ENCODE measurements around the gene C10orf120.

The C10orf120 gene

DNA sequence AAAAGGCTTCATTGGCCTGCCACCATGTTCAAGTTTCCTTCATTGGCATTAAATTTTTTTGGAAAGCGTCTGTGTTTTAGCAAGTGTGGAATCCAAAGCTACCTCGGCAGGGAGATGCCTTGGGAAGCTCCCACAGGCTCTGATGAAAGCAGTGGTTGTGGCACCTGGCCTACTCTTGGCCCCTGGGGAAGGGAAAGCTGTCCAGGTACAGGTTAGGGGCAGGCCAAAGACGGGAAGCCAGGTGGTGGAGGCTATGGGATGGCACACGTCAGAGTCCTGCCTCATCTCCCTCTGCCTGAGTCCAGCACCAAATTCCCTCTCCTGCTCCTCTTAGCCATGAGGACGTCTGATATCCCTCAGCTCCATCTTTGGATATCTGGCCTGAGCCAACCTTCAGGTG, 49.7 kb downstream of the C10orf120 start:
- Mint-ChIP-seq H3K36me3 (ENCODE audit: low read depth) (no peaks in the 10 kb centered on the region), H3K9me3 (no peaks in the 10 kb centered on the region), H3K27me3 (ENCODE audit: low read depth, poor library complexity) (peaks cover 38% of the 10 kb centered on the region), H3K27ac (no peak overlapping the region), H3K4me3 (no peak overlapping the region), H3K4me1 (no peaks in the 10 kb centered on the region)
- TF ChIP-seq, protein P1, sequence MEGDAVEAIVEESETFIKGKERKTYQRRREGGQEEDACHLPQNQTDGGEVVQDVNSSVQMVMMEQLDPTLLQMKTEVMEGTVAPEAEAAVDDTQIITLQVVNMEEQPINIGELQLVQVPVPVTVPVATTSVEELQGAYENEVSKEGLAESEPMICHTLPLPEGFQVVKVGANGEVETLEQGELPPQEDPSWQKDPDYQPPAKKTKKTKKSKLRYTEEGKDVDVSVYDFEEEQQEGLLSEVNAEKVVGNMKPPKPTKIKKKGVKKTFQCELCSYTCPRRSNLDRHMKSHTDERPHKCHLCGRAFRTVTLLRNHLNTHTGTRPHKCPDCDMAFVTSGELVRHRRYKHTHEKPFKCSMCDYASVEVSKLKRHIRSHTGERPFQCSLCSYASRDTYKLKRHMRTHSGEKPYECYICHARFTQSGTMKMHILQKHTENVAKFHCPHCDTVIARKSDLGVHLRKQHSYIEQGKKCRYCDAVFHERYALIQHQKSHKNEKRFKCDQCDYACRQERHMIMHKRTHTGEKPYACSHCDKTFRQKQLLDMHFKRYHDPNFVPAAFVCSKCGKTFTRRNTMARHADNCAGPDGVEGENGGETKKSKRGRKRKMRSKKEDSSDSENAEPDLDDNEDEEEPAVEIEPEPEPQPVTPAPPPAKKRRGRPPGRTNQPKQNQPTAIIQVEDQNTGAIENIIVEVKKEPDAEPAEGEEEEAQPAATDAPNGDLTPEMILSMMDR (IDR thresholded peaks at IDR 0.05): no peak
- DNase-seq: no peak

DNA sequence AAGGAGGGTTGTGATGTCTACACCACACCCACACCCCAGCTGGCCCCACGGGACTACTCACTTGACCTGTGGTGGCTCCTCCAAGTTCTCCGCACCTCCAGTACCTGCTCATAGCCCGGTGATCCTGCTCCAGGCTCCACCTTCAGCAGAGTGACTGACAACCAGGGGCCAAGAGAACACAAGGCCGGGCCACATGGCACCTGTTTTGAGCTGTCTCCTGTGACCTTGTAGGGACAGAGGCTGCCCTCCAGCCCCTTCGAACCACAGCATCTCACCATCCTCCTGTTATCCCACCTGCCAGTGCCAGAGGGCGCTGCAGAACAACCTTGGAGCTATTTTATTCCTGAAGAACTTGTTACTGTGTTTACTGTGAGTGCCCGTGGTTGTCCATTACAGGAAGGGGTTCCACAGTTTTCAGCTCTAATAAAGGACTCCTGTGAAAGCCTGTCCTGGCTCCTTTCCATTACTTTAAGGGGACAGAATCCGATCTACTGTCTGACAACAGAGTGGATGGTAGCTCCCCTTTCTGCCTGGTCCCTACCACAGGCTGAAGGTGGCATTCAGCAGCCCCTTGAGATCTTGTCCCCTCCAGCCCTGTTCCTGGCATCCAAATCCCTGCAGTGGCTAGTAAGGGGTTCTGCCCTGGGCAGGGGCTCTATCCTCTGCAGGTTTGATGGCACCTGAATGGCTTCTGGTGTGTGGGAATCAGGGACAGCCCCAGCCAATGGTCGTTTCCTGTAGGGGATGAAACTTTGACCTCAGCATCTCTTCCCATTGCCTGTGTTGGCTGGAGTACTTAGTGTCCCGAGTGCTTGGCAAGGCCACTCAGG, 50.8 kb downstream of the C10orf120 start:
- no peak overlapping the region for H3K4me3 Mint-ChIP-seq
- H3K9me3 Mint-ChIP-seq: no peaks in the 10 kb centered on the region
- no peaks in the 10 kb centered on the region for H3K36me3 Mint-ChIP-seq (ENCODE audit: low read depth)
- H3K4me1 Mint-ChIP-seq: no peaks in the 10 kb centered on the region
- DNase-seq: peak; percentile 76
- no peak overlapping the region for H3K27ac Mint-ChIP-seq
- TF ChIP-seq, protein P1 (IDR thresholded peaks at IDR 0.05): peak; percentile 85
- H3K27me3 Mint-ChIP-seq (ENCODE audit: low read depth, poor library complexity): peaks cover 40% of the 10 kb centered on the region

Measured in nephron progenitor cell (in vitro differentiated cells).